H9 (cell line): ENCODE measurements around the gene EXOC3L4. TPM values are rescaled to one million over a fixed set of nuclear protein-coding genes. Genes with fewer than 3 reads are reported as not detected.
A peak's percentile ranks its signal among the peaks of the same experiment; 100 is the strongest.

Experiments used
- DNase-seq: peaks from one replicate; pipeline ENCODE4 v3.0.0-alpha.2; 2017
- H2AFZ ChIP-seq: one replicate; pipeline ENCODE4 v1.6.1; 2013; ENCODE audit warnings: mild to moderate bottlenecking, low read length, control low read depth, moderate library complexity
- H2AK5ac ChIP-seq: 2 replicates; pipeline ENCODE4 v1.6.1; 2013; ENCODE audit warnings: low read length, control low read depth, mixed read lengths; ENCODE audit not compliant: insufficient read length
- H2BK120ac ChIP-seq: one replicate; pipeline ENCODE4 v1.6.1; 2013; ENCODE audit warnings: low read depth, mild to moderate bottlenecking, low read length, control low read depth, inconsistent platforms; ENCODE audit not compliant: poor library complexity, severe bottlenecking
- H2BK12ac ChIP-seq: 2 replicates; pipeline ENCODE4 v1.6.1; 2013; ENCODE audit warnings: low read length, control low read depth, mixed read lengths, low read depth; ENCODE audit not compliant: insufficient read length
- H2BK15ac ChIP-seq: 2 replicates; pipeline ENCODE4 v1.6.1; 2013; ENCODE audit warnings: low read depth, low read length, control low read depth
- H2BK20ac ChIP-seq: one replicate; pipeline ENCODE4 v1.6.1; 2013; ENCODE audit warnings: low read depth, mild to moderate bottlenecking, low read length, control low read depth, inconsistent platforms; ENCODE audit not compliant: poor library complexity, severe bottlenecking
- H2BK5ac ChIP-seq: 2 replicates; pipeline ENCODE4 v1.6.1; 2013; ENCODE audit warnings: low read length, control low read depth, mixed read lengths; ENCODE audit not compliant: insufficient read length
- H3K14ac ChIP-seq: 2 replicates; pipeline ENCODE4 v1.6.1; 2013; ENCODE audit warnings: low read length, control low read depth; ENCODE audit not compliant: insufficient read depth
- H3K18ac ChIP-seq: 2 replicates; pipeline ENCODE4 v1.6.1; 2013; ENCODE audit warnings: low read depth, mild to moderate bottlenecking, mixed read lengths, low read length, control low read depth; ENCODE audit not compliant: insufficient read length
- H3K23ac ChIP-seq: 2 replicates; pipeline ENCODE4 v1.6.1; 2013; ENCODE audit warnings: low read length, control low read depth, mixed read lengths, low read depth; ENCODE audit not compliant: insufficient read length
- H3K23me2 ChIP-seq: 2 replicates; pipeline ENCODE4 v1.6.1; 2013; ENCODE audit warnings: low read depth, mild to moderate bottlenecking, mixed read lengths, low read length, control low read depth; ENCODE audit not compliant: insufficient read length, poor library complexity, severe bottlenecking
- H3K27ac ChIP-seq: 2 replicates; pipeline ENCODE4 v1.5.1; 2013; ENCODE audit warnings: low read length, control low read depth, mixed read lengths, low read depth; ENCODE audit not compliant: insufficient read length
- H3K27me3 ChIP-seq: 2 replicates; pipeline ENCODE4 v1.6.1; 2013; ENCODE audit warnings: low read length, control low read depth, inconsistent platforms; ENCODE audit not compliant: insufficient read depth
- H3K4ac ChIP-seq: 2 replicates; pipeline ENCODE4 v1.6.1; 2013; ENCODE audit warnings: low read depth, mild to moderate bottlenecking, control low read depth, inconsistent platforms, low read length, moderate library complexity
- H3K4me1 ChIP-seq: 2 replicates; pipeline ENCODE4 v1.6.1; 2013; ENCODE audit warnings: low read length, control low read depth, inconsistent platforms; ENCODE audit not compliant: insufficient read depth
- H3K4me2 ChIP-seq: 2 replicates; pipeline ENCODE4 v1.6.1; 2013; ENCODE audit warnings: low read length, control low read depth, mixed read lengths; ENCODE audit not compliant: insufficient read length, insufficient read depth
- H3K56ac ChIP-seq: 2 replicates; pipeline ENCODE4 v1.6.1; 2013; ENCODE audit warnings: low read depth, mild to moderate bottlenecking, mixed read lengths, low read length, control low read depth; ENCODE audit not compliant: insufficient read length
- H3K79me1 ChIP-seq: 2 replicates; pipeline ENCODE4 v1.6.1; 2013; ENCODE audit warnings: low read depth, mild to moderate bottlenecking, moderate library complexity, low read length, control low read depth, inconsistent platforms; ENCODE audit not compliant: insufficient read depth, poor library complexity, severe bottlenecking
- H3K79me2 ChIP-seq: 2 replicates; pipeline ENCODE4 v1.6.1; 2013; ENCODE audit warnings: low read length, control low read depth, inconsistent platforms; ENCODE audit not compliant: insufficient read depth
- H3K9ac ChIP-seq: 2 replicates; pipeline ENCODE4 v1.6.1; 2013; ENCODE audit warnings: low read length, control low read depth, mixed read lengths; ENCODE audit not compliant: insufficient read length; ENCODE audit errors: extremely low read depth
- H3K9me3 ChIP-seq: one replicate; pipeline ENCODE4 v1.6.1; 2013; ENCODE audit warnings: low read depth, low read length, inconsistent platforms; ENCODE audit not compliant: control insufficient read depth
- H3T11ph ChIP-seq: one replicate; pipeline ENCODE4 v1.6.1; 2013; ENCODE audit warnings: mild to moderate bottlenecking, low read length, control low read depth, inconsistent platforms
- H4K20me1 ChIP-seq: one replicate; pipeline ENCODE4 v1.6.1; 2013; ENCODE audit not compliant: control insufficient read depth, insufficient read length, insufficient read depth
- H4K5ac ChIP-seq: 2 replicates; pipeline ENCODE4 v1.6.1; 2013; ENCODE audit warnings: low read depth, mild to moderate bottlenecking, mixed read lengths, low read length, control low read depth; ENCODE audit not compliant: insufficient read length
- H4K8ac ChIP-seq: replicated peaks from 2 replicates; pipeline ENCODE4 v1.6.1; 2013; ENCODE audit warnings: low read length, control low read depth, mixed read lengths, low read depth; ENCODE audit not compliant: insufficient read length
- H4K91ac ChIP-seq: 2 replicates; pipeline ENCODE4 v1.6.1; 2013; ENCODE audit warnings: low read depth, mild to moderate bottlenecking, moderate library complexity, mixed read lengths, low read length, control low read depth; ENCODE audit not compliant: insufficient read length
- H3K27ac Mint-ChIP-seq, 3 experiments: 2 replicates in 2 of 3; 3 replicates in 1 of 3; pipeline ENCODE4 v1.8.0; 2020 to 2021; ENCODE audit warnings: mixed read lengths in 3 of 3, mild to moderate bottlenecking in 1 of 3, moderate library complexity in 1 of 3
- H3K27me3 Mint-ChIP-seq: 2 replicates; pipeline ENCODE4 v1.8.0; 2021; ENCODE audit warnings: low read depth, mild to moderate bottlenecking, moderate library complexity, mixed read lengths
- H3K36me3 Mint-ChIP-seq, 3 experiments: 2 replicates in 2 of 3; 3 replicates in 1 of 3; pipeline ENCODE4 v1.8.0; 2020 to 2021; ENCODE audit warnings: low read depth in 3 of 3, mixed read lengths in 3 of 3; ENCODE audit not compliant: insufficient read depth in 1 of 3
- H3K4me1 Mint-ChIP-seq, 2 experiments: 2 replicates each; pipeline ENCODE4 v1.8.0; 2020; ENCODE audit warnings: mixed read lengths in 2 of 2
- H3K4me3 Mint-ChIP-seq, 2 experiments: 2 replicates in 1 of 2; 3 replicates in 1 of 2; pipeline ENCODE4 v1.8.0; 2020 to 2021; ENCODE audit warnings: mild to moderate bottlenecking in 2 of 2, mixed read lengths in 2 of 2, moderate library complexity in 1 of 2
- H3K9me3 Mint-ChIP-seq, 2 experiments: 2 replicates in 1 of 2; 3 replicates in 1 of 2; pipeline ENCODE4 v1.8.0; 2020; ENCODE audit warnings: mild to moderate bottlenecking in 2 of 2, mixed read lengths in 2 of 2, moderate library complexity in 1 of 2
- WGBS: extraction: QIAGEN DNeasy Blood & Tissue Kit; methylation state at CpG from one replicate; pipeline ENCODE4 v1.1.7; 2013; ENCODE audit warnings: missing lambda C conversion rate, low lambda C conversion rate, mixed read lengths; ENCODE audit not compliant: insufficient read length; ENCODE audit errors: extremely low coverage; 5-methylcytosine and 5-hydroxymethylcytosine counted together
- total RNA-seq: library from RNA; stranded (reverse); gene quantifications from 2 replicates; pipeline ENCODE4 v1.2.1, GENCODE V29; 2021
- TF ChIP-seq, protein P1 (sequence below): fragments of 200-600 bp; sonication (generic); conservative IDR thresholded peaks from 3 replicates; pipeline ENCODE4 v1.8.0; 2021; ENCODE audit warnings: antibody characterized with exemption, mild to moderate bottlenecking

Gene EXOC3L4
- total RNA-seq, 1 experiment from 2014 or later, result 0.42 TPM

DNA sequence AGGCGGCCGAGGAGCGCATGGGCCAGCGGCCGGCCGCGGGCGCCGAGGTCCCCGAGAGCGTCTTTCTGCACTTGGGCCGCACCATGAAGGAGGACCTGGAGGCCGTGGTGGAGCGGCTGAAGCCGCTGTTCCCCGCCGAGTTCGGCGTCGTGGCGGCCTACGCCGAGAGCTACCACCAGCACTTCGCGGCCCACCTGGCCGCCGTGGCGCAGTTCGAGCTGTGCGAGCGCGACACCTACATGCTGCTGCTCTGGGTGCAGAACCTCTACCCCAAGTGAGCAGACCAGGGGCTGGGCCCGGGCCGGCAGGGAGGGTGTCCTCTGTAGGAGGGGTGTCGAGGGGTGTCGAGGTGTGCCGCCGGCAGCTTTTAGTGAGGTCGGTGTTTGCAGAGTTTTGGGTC lies 32.8 kb downstream of the EXOC3L4 start:
- Mint-ChIP-seq H3K4me3 (peak overlapping the region in 1 of 2 experiments; percentile 51; a peak in 1 of 5 replicates), H3K27ac (no peak overlapping the region), H3K36me3 (peaks cover 0 to 5% (median 0%) of the 10 kb centered on the region in 3 experiments; a peak in 4 of 7 replicates), H3K9me3 (no peaks in the 10 kb centered on the region), H3K4me1 (peaks cover 10 to 22% of the 10 kb centered on the region in 2 experiments), H3K27me3 (peaks cover 38% of the 10 kb centered on the region)
- H3K4me1 ChIP-seq, result no peaks in the 10 kb centered on the region
- no peaks in the 10 kb centered on the region for H3K79me1 ChIP-seq
- H3K27ac ChIP-seq, result no peak overlapping the region
- H4K5ac ChIP-seq, result no peak overlapping the region
- H3K4me2 ChIP-seq, result no peak overlapping the region
- no CpG with 5 or more reads among the region's 39 CpGs for WGBS
- H2BK20ac ChIP-seq, result no peak overlapping the region
- H4K20me1 ChIP-seq, result peaks cover 9% of the 10 kb centered on the region
- no peaks in the 10 kb centered on the region for H3K27me3 ChIP-seq
- no peak overlapping the region for H3K23ac ChIP-seq
- no peak overlapping the region for H2BK15ac ChIP-seq
- H3K79me2 ChIP-seq, result no peaks in the 10 kb centered on the region
- H4K91ac ChIP-seq, result no peak overlapping the region
- H3K18ac ChIP-seq, result no peak overlapping the region
- no peak overlapping the region for H2AFZ ChIP-seq
- TF ChIP-seq, protein P1, sequence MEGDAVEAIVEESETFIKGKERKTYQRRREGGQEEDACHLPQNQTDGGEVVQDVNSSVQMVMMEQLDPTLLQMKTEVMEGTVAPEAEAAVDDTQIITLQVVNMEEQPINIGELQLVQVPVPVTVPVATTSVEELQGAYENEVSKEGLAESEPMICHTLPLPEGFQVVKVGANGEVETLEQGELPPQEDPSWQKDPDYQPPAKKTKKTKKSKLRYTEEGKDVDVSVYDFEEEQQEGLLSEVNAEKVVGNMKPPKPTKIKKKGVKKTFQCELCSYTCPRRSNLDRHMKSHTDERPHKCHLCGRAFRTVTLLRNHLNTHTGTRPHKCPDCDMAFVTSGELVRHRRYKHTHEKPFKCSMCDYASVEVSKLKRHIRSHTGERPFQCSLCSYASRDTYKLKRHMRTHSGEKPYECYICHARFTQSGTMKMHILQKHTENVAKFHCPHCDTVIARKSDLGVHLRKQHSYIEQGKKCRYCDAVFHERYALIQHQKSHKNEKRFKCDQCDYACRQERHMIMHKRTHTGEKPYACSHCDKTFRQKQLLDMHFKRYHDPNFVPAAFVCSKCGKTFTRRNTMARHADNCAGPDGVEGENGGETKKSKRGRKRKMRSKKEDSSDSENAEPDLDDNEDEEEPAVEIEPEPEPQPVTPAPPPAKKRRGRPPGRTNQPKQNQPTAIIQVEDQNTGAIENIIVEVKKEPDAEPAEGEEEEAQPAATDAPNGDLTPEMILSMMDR, result no peak
- H3K9ac ChIP-seq, result no peak overlapping the region
- H4K8ac ChIP-seq, result no peak overlapping the region
- no peaks in the 10 kb centered on the region for H3K23me2 ChIP-seq
- no peaks in the 10 kb centered on the region for H3K9me3 ChIP-seq
- H3K14ac ChIP-seq, result no peak overlapping the region; the same call in 1 of the 2 replicates
- H2BK12ac ChIP-seq, result no peak overlapping the region
- no peak overlapping the region for H3T11ph ChIP-seq
- no peak overlapping the region for H2BK120ac ChIP-seq
- no peak overlapping the region for H3K4ac ChIP-seq
- no peak for DNase-seq
- no peak overlapping the region for H3K56ac ChIP-seq
- H2BK5ac ChIP-seq, result no peak overlapping the region
- no peak overlapping the region for H2AK5ac ChIP-seq
